HG02981 (cell line): ENCODE data around the gene PAXX.
"Not testable (repeated sequence)": the region's sequence is repeated elsewhere in the genome, so short reads cannot be mapped to it uniquely, and the experiment has no call there.

Experiments
- ATAC-seq: cut with Tn5 transposase; IDR thresholded peaks from one replicate; pipeline ENCODE4 v1.9.1; 2021; ENCODE audit warnings: mild to moderate bottlenecking, moderate library complexity; ENCODE audit not compliant: unreplicated experiment

Gene PAXX

GRCh38 chr9:136997830-136998234 lies 5.6 kb downstream of the PAXX start:
- ATAC-seq: no peak

- peak; percentile 63 for ATAC-seq
These were observed 8.1 kb downstream of the PAXX start for GRCh38 chr9:137000177-137000930.

GRCh38 chr9:137001857-137002645 lies 9.8 kb downstream of the PAXX start:
- ATAC-seq: no peak

- ATAC-seq: no peak
These were observed 10.4 kb downstream of the PAXX start for GRCh38 chr9:137002646-137003041.

GRCh38 chr9:137004285-137004684 lies 12.1 kb downstream of the PAXX start:
- ATAC-seq: not testable (repeated sequence)

GRCh38 chr9:137006116-137007003 lies 14.1 kb downstream of the PAXX start:
- no peak for ATAC-seq

- ATAC-seq: no peak
These were observed 15.0 kb downstream of the PAXX start for GRCh38 chr9:137007108-137007815.

- no peak for ATAC-seq
These were observed 15.6 kb downstream of the PAXX start for GRCh38 chr9:137007816-137008270.

GRCh38 chr9:137008312-137008711 lies 16.1 kb downstream of the PAXX start:
- no peak for ATAC-seq

GRCh38 chr9:137009217-137009616 lies 17.0 kb downstream of the PAXX start:
- no peak for ATAC-seq

GRCh38 chr9:137009938-137010732 lies 17.9 kb downstream of the PAXX start:
- ATAC-seq: no peak

GRCh38 chr9:137011156-137011555 lies 18.9 kb downstream of the PAXX start:
- no peak for ATAC-seq

- no peak for ATAC-seq
These were observed 19.9 kb downstream of the PAXX start for GRCh38 chr9:137011907-137012675.

- no peak for ATAC-seq
These were observed 20.7 kb downstream of the PAXX start for GRCh38 chr9:137012694-137013570.

- ATAC-seq: no peak
These were observed 21.3 kb downstream of the PAXX start for GRCh38 chr9:137013571-137013940.

- ATAC-seq: no peak
These were observed 21.9 kb downstream of the PAXX start for GRCh38 chr9:137014166-137014565.

GRCh38 chr9:137014776-137015539 lies 22.7 kb downstream of the PAXX start:
- ATAC-seq: no peak
